Activated naive CD4-positive, alpha-beta T cell treated with anti-CD3 and anti-CD28 coated beads, Interleukin-2, amount 50 U/mL, for 24 hours (primary cell): ENCODE data around the gene WDR4.

Source experiments
- H3K27ac Mint-ChIP-seq: one replicate; pipeline ENCODE4 v1.8.0; 2021; ENCODE audit warnings: mild to moderate bottlenecking, mixed read lengths
- H3K27me3 Mint-ChIP-seq: one replicate; pipeline ENCODE4 v1.8.0; 2021; ENCODE audit warnings: mixed read lengths
- H3K36me3 Mint-ChIP-seq: one replicate; pipeline ENCODE4 v1.8.0; 2021; ENCODE audit warnings: mixed read lengths
- H3K4me1 Mint-ChIP-seq: one replicate; pipeline ENCODE4 v1.8.0; 2021; ENCODE audit warnings: mixed read lengths
- H3K4me3 Mint-ChIP-seq: one replicate; pipeline ENCODE4 v1.8.0; 2021; ENCODE audit warnings: mild to moderate bottlenecking, mixed read lengths
- H3K9me3 Mint-ChIP-seq: one replicate; pipeline ENCODE4 v1.8.0; 2021; ENCODE audit warnings: mixed read lengths

WDR4 gene

DNA sequence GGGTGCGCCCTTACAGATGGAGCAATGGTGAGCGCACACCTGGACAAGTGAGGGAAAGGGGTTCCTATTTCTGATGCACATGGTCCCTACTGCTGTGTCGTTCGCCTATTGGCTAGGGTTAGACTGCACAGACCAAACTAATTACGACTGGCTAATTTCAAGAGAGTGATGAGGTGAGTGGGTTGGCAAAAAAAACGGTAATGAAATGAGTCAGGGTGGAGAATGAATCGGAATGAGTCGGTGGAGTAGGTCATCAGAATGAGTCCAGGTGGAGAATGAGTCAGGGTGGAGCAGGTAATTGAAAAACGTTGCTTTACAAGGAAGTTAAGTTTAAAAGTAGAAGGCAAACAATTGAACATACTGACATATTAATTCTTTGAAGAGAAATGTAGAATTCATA, 79.8 kb downstream of the WDR4 start:
- Mint-ChIP-seq H3K27me3 (no peaks in the 10 kb centered on the region), H3K4me1 (peaks cover 5% of the 10 kb centered on the region), H3K27ac (no peak overlapping the region), H3K4me3 (no peak overlapping the region), H3K9me3 (no peaks in the 10 kb centered on the region), H3K36me3 (no peaks in the 10 kb centered on the region)
